AG10803 (cell line): ENCODE data around the gene UCN.
"Not testable (repeated sequence)": the region's sequence is repeated elsewhere in the genome, so short reads cannot be mapped to it uniquely, and the experiment has no call there.

Experiments
- DNase-seq: peaks from one replicate; pipeline ENCODE4 v3.0.0; 2010; ENCODE audit warnings: low read depth
- H3K4me3 ChIP-seq: 2 replicates; pipeline ENCODE4 v1.5.1; 2011; ENCODE audit warnings: mild to moderate bottlenecking, low read length, control low read depth
- CTCF ChIP-seq: conservative IDR thresholded peaks from 2 replicates; pipeline ENCODE4 v1.5.1; 2011; ENCODE audit warnings: mild to moderate bottlenecking, low read length, control low read depth, inconsistent platforms

The UCN gene

GRCh38 chr2:27271631-27272340 is 36.5 kb downstream of the UCN start:
- no peak for TF ChIP-seq CTCF
- H3K4me3 ChIP-seq: no peak overlapping the region
- no peak for DNase-seq

GRCh38 chr2:27270670-27271069 is 37.6 kb downstream of the UCN start:
- H3K4me3 ChIP-seq: no peak overlapping the region
- TF ChIP-seq CTCF: no peak
- no peak for DNase-seq

GRCh38 chr2:27270131-27270530 is 38.1 kb downstream of the UCN start:
- H3K4me3 ChIP-seq: no peak overlapping the region
- TF ChIP-seq CTCF: no peak
- DNase-seq: no peak

- H3K4me3 ChIP-seq, DNase-seq: not testable (repeated sequence)
These were observed 39.9 kb downstream of the UCN start for GRCh38 chr2:27268296-27268695.

GRCh38 chr2:27265536-27265870 is 42.7 kb downstream of the UCN start:
- no peak overlapping the region for H3K4me3 ChIP-seq
- DNase-seq: no peak
- TF ChIP-seq CTCF: no peak

- peak overlapping the region; percentile 16; the same call in 1 of the 2 replicates for H3K4me3 ChIP-seq
- TF ChIP-seq CTCF: peak; percentile 33
- no peak for DNase-seq
These were observed 43.3 kb downstream of the UCN start for GRCh38 chr2:27264753-27265535.

GRCh38 chr2:27264253-27264752 is 43.9 kb downstream of the UCN start:
- DNase-seq: no peak
- H3K4me3 ChIP-seq: no peak overlapping the region
- TF ChIP-seq CTCF: no peak
